GM23338 (cell line): ENCODE data around the gene MAPKAPK3.
"Not testable (repeated sequence)": the region's sequence is repeated elsewhere in the genome, so short reads cannot be mapped to it uniquely, and the experiment has no call there.

ENCODE experiments used
- CREB1 ChIP-seq: fragments of 250-450 bp; sonication (Bioruptor Pico); IDR thresholded peaks from 2 replicates; pipeline ENCODE4 v1.5.0; 2020; ENCODE audit warnings: low read depth, mild to moderate bottlenecking, moderate library complexity
- ETS1 ChIP-seq: IDR thresholded peaks from 2 replicates; pipeline ENCODE4 v1.6.1; 2016; ENCODE audit warnings: antibody characterized with exemption
- EZH2 ChIP-seq: fragments of 200-600 bp; sonication (generic); IDR thresholded peaks from one replicate; pipeline ENCODE4 v1.8.0; 2017; ENCODE audit warnings: antibody characterized with exemption, mild to moderate bottlenecking, low read depth; ENCODE audit not compliant: unreplicated experiment
- EZH2phosphoT487 ChIP-seq: fragments of 200-600 bp; sonication (generic); IDR thresholded peaks from one replicate; pipeline ENCODE4 v1.8.1; 2018; ENCODE audit warnings: antibody characterized with exemption; ENCODE audit not compliant: unreplicated experiment
- POLR2AphosphoS5 ChIP-seq: IDR thresholded peaks from 2 replicates; pipeline ENCODE4 v1.6.1; 2016; ENCODE audit warnings: antibody characterized with exemption, low read depth
- STAT1 ChIP-seq: IDR thresholded peaks from one replicate; pipeline ENCODE4 v1.6.1; 2016; ENCODE audit warnings: antibody characterized with exemption; ENCODE audit not compliant: unreplicated experiment
- ZNF462 ChIP-seq: fragments of 250-450 bp; sonication (Bioruptor Pico); IDR thresholded peaks from 2 replicates; pipeline ENCODE4 v1.5.0; 2020; ENCODE audit warnings: mild to moderate bottlenecking, moderate library complexity
- TF ChIP-seq, protein P1 (sequence below), 2 experiments: fragments of 200-600 bp in 1 of 2; sonication (generic) in 1 of 2; conservative IDR thresholded peaks; 2 replicates each; pipeline versions ENCODE4 v1.5.1 to v1.6.1; 2016 to 2017; ENCODE audit warnings: antibody characterized with exemption in 2 of 2, low read depth in 2 of 2, mild to moderate bottlenecking in 2 of 2, moderate library complexity in 1 of 2
- TF ChIP-seq, protein P2 (sequence below): IDR thresholded peaks from one replicate; pipeline ENCODE4 v1.6.1; 2018; ENCODE audit warnings: antibody characterized with exemption; ENCODE audit not compliant: unreplicated experiment

GRCh38 chr3:50688602-50689001, 71.7 kb downstream of the MAPKAPK3 start:
- TF ChIP-seq, protein P1, sequence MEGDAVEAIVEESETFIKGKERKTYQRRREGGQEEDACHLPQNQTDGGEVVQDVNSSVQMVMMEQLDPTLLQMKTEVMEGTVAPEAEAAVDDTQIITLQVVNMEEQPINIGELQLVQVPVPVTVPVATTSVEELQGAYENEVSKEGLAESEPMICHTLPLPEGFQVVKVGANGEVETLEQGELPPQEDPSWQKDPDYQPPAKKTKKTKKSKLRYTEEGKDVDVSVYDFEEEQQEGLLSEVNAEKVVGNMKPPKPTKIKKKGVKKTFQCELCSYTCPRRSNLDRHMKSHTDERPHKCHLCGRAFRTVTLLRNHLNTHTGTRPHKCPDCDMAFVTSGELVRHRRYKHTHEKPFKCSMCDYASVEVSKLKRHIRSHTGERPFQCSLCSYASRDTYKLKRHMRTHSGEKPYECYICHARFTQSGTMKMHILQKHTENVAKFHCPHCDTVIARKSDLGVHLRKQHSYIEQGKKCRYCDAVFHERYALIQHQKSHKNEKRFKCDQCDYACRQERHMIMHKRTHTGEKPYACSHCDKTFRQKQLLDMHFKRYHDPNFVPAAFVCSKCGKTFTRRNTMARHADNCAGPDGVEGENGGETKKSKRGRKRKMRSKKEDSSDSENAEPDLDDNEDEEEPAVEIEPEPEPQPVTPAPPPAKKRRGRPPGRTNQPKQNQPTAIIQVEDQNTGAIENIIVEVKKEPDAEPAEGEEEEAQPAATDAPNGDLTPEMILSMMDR (conservative IDR thresholded peaks at IDR 0.05; ENCODE audit: low read depth in 2 of 2): not testable (repeated sequence)
- TF ChIP-seq ETS1; EZH2; POLR2AphosphoS5; EZH2phosphoT487; CREB1 (CRISPR knock-in tag); STAT1: not testable (repeated sequence)
- TF ChIP-seq, protein P2, sequence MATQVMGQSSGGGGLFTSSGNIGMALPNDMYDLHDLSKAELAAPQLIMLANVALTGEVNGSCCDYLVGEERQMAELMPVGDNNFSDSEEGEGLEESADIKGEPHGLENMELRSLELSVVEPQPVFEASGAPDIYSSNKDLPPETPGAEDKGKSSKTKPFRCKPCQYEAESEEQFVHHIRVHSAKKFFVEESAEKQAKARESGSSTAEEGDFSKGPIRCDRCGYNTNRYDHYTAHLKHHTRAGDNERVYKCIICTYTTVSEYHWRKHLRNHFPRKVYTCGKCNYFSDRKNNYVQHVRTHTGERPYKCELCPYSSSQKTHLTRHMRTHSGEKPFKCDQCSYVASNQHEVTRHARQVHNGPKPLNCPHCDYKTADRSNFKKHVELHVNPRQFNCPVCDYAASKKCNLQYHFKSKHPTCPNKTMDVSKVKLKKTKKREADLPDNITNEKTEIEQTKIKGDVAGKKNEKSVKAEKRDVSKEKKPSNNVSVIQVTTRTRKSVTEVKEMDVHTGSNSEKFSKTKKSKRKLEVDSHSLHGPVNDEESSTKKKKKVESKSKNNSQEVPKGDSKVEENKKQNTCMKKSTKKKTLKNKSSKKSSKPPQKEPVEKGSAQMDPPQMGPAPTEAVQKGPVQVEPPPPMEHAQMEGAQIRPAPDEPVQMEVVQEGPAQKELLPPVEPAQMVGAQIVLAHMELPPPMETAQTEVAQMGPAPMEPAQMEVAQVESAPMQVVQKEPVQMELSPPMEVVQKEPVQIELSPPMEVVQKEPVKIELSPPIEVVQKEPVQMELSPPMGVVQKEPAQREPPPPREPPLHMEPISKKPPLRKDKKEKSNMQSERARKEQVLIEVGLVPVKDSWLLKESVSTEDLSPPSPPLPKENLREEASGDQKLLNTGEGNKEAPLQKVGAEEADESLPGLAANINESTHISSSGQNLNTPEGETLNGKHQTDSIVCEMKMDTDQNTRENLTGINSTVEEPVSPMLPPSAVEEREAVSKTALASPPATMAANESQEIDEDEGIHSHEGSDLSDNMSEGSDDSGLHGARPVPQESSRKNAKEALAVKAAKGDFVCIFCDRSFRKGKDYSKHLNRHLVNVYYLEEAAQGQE: not testable (repeated sequence)
- TF ChIP-seq ZNF462 (CRISPR knock-in tag): 0 out of 2 replicates have a peak, but pooled peaks have one; percentile 29
